Smooth muscle cell (in vitro differentiated cells): ENCODE results near the gene HTT-AS. TPM values are rescaled to one million over a fixed set of nuclear protein-coding genes. Genes with fewer than 3 reads are reported as not detected.

ENCODE experiments used
- DNase-seq: peaks from one replicate; lab custom pipeline; 2025; ENCODE audit not compliant: unreplicated experiment; lab: John Stamatoyannopoulos, UW
- H2AFZ ChIP-seq: fragments of 200-600 bp; sonication (generic); 2 replicates; pipeline ENCODE4 v1.6.0; 2016; ENCODE audit warnings: antibody characterized with exemption, low read depth, mild to moderate bottlenecking
- H3F3A ChIP-seq: fragments of 200-600 bp; sonication (generic); 2 replicates; pipeline ENCODE4 v1.6.0; 2017; ENCODE audit warnings: antibody characterized with exemption, low read depth
- H3K27ac ChIP-seq: fragments of 200-600 bp; sonication (generic); 2 replicates; pipeline ENCODE4 v1.5.1; 2016; ENCODE audit warnings: low read depth, mild to moderate bottlenecking
- H3K27me3 ChIP-seq: fragments of 200-600 bp; sonication (generic); 2 replicates; pipeline ENCODE4 v1.6.1; 2016; ENCODE audit warnings: low read depth, mild to moderate bottlenecking
- H3K36me3 ChIP-seq: fragments of 200-600 bp; sonication (generic); 2 replicates; pipeline ENCODE4 v1.5.1; 2016; ENCODE audit warnings: low read depth
- H3K4me1 ChIP-seq: fragments of 200-600 bp; sonication (generic); 2 replicates; pipeline ENCODE4 v1.5.1; 2016; ENCODE audit warnings: low read depth
- H3K4me2 ChIP-seq: fragments of 200-600 bp; sonication (generic); 2 replicates; pipeline ENCODE4 v1.6.0; 2016; ENCODE audit warnings: mild to moderate bottlenecking
- H3K4me3 ChIP-seq: fragments of 200-600 bp; sonication (generic); 2 replicates; pipeline ENCODE4 v1.5.1; 2016; ENCODE audit warnings: mild to moderate bottlenecking
- H3K79me2 ChIP-seq: fragments of 200-600 bp; sonication (generic); 2 replicates; pipeline ENCODE4 v1.6.0; 2016; ENCODE audit warnings: low read depth, mild to moderate bottlenecking
- H3K9ac ChIP-seq: fragments of 200-600 bp; sonication (generic); 2 replicates; pipeline ENCODE4 v1.6.0; 2016; ENCODE audit warnings: low read depth
- H3K9me3 ChIP-seq: fragments of 200-600 bp; sonication (generic); replicated peaks from 2 replicates; pipeline ENCODE4 v1.5.1; 2016; ENCODE audit warnings: low read depth
- H4K20me1 ChIP-seq: fragments of 200-600 bp; sonication (generic); 2 replicates; pipeline ENCODE4 v1.6.0; 2016; ENCODE audit warnings: low read depth
- CTCF ChIP-seq: fragments of 200-600 bp; sonication (generic); IDR thresholded peaks from 2 replicates; pipeline ENCODE4 v1.5.1; 2017; ENCODE audit warnings: borderline replicate concordance, mild to moderate bottlenecking, antibody characterized with exemption; ENCODE audit not compliant: insufficient read depth, poor library complexity, severe bottlenecking
- WGBS: methylation state at CpG from one replicate; pipeline ENCODE4 v1.1.7; 2016; ENCODE audit warnings: low lambda C conversion rate; 5-methylcytosine and 5-hydroxymethylcytosine counted together
- polyA plus RNA-seq: library from polyadenylated mRNA; unstranded; fragments of >200 nt; fragmentation: Nextera tagmentation; extraction: Ambion mirVana; gene quantifications from 2 replicates; pipeline ENCODE4 v1.2.1, GENCODE V29; 2016
- small RNA-seq: library from RNA; depleted of rRNA; stranded (forward); fragments of <200 nt; gene quantifications from one replicate; pipeline ENCODE3, GENCODE V24; 2014
- total RNA-seq: library from RNA; depleted of rRNA; stranded (reverse); fragments of >200 nt; gene quantifications from 2 replicates; pipeline ENCODE4 v1.2.3, GENCODE V29; 2014

The HTT-AS gene
- total and polyA plus RNA-seq, 2 experiments from 2014 or later = not detected

DNA sequence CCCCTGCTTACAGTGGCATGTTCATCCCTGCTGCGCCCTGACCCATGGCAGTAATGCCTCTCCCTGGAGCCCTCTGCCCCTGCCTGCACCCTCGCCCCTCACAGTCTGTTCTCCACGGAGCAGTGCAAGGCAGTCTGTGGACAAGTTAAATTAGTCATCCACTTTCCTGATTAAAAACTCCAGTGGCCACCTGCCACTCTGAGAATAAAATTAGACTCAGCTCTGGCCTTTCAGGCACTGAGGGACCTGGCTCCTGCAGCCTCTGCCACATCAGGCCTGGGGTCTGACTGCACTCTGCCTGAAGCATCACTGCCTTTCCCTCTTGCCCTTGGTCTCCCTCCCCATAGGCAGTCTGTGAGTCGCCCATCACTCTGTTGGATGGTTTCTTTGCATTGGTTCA, 57.4 kb downstream of the HTT-AS start:
- H3K27me3 ChIP-seq = no peaks in the 10 kb centered on the region
- no peak for TF ChIP-seq CTCF
- H3K4me2 ChIP-seq = no peak overlapping the region
- no peak for DNase-seq
- no peak overlapping the region for H2AFZ ChIP-seq
- H3K4me1 ChIP-seq = no peaks in the 10 kb centered on the region
- H3K79me2 ChIP-seq = no peaks in the 10 kb centered on the region
- WGBS = 85% methylated on average over 4 of the region's 4 CpGs
- H4K20me1 ChIP-seq = no peaks in the 10 kb centered on the region
- no peak overlapping the region for H3K27ac ChIP-seq
- H3F3A ChIP-seq = no peaks in the 10 kb centered on the region
- H3K9me3 ChIP-seq = no peaks in the 10 kb centered on the region
- H3K36me3 ChIP-seq = no peaks in the 10 kb centered on the region
- H3K9ac ChIP-seq = no peak overlapping the region
- H3K4me3 ChIP-seq = no peak overlapping the region

DNA sequence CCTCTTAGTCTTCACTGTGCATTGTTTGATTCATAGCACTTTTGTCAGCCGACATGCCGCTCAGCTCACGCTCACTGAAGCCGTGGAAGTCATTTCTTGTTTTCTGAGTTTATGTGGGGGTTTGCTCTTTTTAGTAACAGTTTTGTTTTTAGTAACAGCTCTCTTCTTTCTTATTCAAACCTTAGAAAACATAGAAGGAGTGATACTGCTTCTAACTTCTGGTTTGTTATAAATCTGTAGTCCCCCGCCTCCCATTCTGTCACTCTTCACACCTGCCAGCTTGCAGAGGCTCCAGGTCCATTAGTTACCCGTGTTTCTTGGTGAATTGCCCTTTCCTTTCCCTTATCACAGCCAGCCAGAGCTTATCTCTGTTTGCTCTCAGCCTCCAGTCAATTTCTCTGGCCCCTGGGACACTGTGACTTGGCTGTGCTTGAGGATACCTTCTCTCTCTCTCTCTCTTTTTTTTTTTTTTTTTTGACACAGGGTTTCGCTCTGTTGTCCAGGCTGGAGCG, 60.4 kb downstream of the HTT-AS start:
- H3K36me3 ChIP-seq = no peaks in the 10 kb centered on the region
- H3K79me2 ChIP-seq = no peaks in the 10 kb centered on the region
- H3K4me2 ChIP-seq = no peak overlapping the region
- no peaks in the 10 kb centered on the region for H3F3A ChIP-seq
- H3K9ac ChIP-seq = no peak overlapping the region
- no peak overlapping the region for H2AFZ ChIP-seq
- no peak for TF ChIP-seq CTCF
- WGBS = 80% methylated on average over 8 of the region's 8 CpGs
- no peak overlapping the region for H3K27ac ChIP-seq
- DNase-seq = no peak
- H4K20me1 ChIP-seq = no peaks in the 10 kb centered on the region
- no peaks in the 10 kb centered on the region for H3K4me1 ChIP-seq
- H3K9me3 ChIP-seq = no peaks in the 10 kb centered on the region
- no peaks in the 10 kb centered on the region for H3K27me3 ChIP-seq
- no peak overlapping the region for H3K4me3 ChIP-seq

Small RNAs within 50 kb of the gene (small RNA-seq; reads per million reads assigned to genes)
- gene RF02134 (not detected), gene RF02135 (not detected), gene RNU6-204P (not detected)

Other genes with a start within 250 kb of the HTT-AS start
- gene ADD1, start 230.7 kb downstream of the HTT-AS start, total RNA-seq = 109 and 125 TPM in 2 replicates
- gene ADD1, start 230.7 kb downstream of the HTT-AS start, polyA plus RNA-seq = 175 and 200 TPM in 2 replicates
- gene NOP14, start 111.1 kb downstream of the HTT-AS start, total RNA-seq = 12.9 and 18.5 TPM in 2 replicates
- gene NOP14, start 111.1 kb downstream of the HTT-AS start, polyA plus RNA-seq = 10.0 and 10.9 TPM in 2 replicates
- 5.2 and 6.5 TPM in 2 replicates for gene GRK4, start 111.0 kb downstream of the HTT-AS start, total RNA-seq
- gene GRK4, start 111.0 kb downstream of the HTT-AS start, polyA plus RNA-seq = 5.9 and 6.9 TPM in 2 replicates
- gene HTT, start 143 bp upstream of the HTT-AS start, total RNA-seq = 16.4 and 23.6 TPM in 2 replicates
- gene HTT, start 143 bp upstream of the HTT-AS start, polyA plus RNA-seq = 7.1 and 11.4 TPM in 2 replicates
- gene MSANTD1, start 174.6 kb upstream of the HTT-AS start, total RNA-seq = 1.4 TPM in 2 replicates
- 0.30 and 0.43 TPM in 2 replicates for gene MSANTD1, start 174.6 kb upstream of the HTT-AS start, polyA plus RNA-seq
- 13.0 and 28.5 TPM in 2 replicates for gene RGS12, start 218.5 kb upstream of the HTT-AS start, total RNA-seq
- gene RGS12, start 218.5 kb upstream of the HTT-AS start, polyA plus RNA-seq = 20.5 and 38.7 TPM in 2 replicates